ENCODE measurements around the gene ZNF414.

DNA sequence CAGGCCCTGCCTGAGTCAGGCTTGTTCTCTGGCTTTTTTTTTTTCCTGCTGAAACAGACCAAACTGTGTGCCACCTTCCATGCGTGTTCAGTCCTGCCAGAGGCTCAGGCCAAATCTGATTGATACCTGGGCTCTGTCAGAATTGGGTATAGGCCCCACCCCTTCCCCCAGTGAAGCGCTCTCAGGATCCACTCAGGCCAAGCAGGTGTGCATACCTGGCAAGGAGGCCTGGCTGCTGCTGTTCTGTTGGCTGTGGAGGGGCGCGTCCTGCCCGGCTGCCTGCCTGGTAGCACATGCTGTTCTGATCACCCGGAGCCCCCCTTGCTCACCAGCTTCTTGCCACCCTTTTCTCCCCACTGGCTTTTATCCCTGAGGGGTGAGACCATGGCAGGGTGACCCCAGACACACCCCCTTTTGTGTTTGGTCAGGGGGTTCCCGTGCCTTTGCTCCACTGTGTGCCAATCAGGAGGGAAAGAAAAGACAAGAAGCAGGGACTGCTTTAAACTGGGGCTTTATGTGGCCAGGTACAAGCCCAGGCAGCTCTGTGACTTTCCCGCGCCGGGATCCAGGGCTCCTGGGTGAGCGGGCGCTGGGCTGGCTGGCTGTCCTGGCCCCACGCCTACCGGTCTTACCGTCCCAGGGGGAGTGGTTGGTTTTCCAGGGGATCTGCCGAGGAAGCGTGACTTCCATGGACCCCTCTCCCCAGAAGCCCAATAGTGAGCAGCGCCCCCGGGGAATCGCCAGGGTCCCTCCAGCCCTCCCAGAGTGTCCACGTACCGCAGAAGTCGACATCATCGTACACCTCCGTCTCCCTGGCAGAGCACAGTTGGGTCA lies 24.2 kb downstream of the ZNF414 start:
- TF ChIP-seq, protein P1, sequence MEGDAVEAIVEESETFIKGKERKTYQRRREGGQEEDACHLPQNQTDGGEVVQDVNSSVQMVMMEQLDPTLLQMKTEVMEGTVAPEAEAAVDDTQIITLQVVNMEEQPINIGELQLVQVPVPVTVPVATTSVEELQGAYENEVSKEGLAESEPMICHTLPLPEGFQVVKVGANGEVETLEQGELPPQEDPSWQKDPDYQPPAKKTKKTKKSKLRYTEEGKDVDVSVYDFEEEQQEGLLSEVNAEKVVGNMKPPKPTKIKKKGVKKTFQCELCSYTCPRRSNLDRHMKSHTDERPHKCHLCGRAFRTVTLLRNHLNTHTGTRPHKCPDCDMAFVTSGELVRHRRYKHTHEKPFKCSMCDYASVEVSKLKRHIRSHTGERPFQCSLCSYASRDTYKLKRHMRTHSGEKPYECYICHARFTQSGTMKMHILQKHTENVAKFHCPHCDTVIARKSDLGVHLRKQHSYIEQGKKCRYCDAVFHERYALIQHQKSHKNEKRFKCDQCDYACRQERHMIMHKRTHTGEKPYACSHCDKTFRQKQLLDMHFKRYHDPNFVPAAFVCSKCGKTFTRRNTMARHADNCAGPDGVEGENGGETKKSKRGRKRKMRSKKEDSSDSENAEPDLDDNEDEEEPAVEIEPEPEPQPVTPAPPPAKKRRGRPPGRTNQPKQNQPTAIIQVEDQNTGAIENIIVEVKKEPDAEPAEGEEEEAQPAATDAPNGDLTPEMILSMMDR (IDR thresholded peaks at IDR 0.05): no peak
- TF ChIP-seq EP300 (IDR thresholded peaks at IDR 0.05) (no peak), POLR2A (IDR thresholded peaks at IDR 0.05) (no peak), POLR2AphosphoS5 (IDR thresholded peaks at IDR 0.05) (no peak)

All from gastroesophageal sphincter (tissue), 3 donors.